Thoracic aorta (tissue), 2 donors: ENCODE data around the gene SPON1. TPM values are rescaled to one million over a fixed set of nuclear protein-coding genes. Genes with fewer than 3 reads are reported as not detected.

Experiments
- ATAC-seq: fragments of 150-250 bp; one replicate; pipeline ENCODE4 v1.8.0; 2017; ENCODE audit warnings: low read depth; ENCODE audit not compliant: insufficient number of reproducible peaks, low FRiP score
- DNase-seq: peaks from one replicate; pipeline ENCODE4 v3.0.0-alpha.2; 2020; ENCODE audit warnings: low spot score
- H3K27ac ChIP-seq, 2 donors: fragments of 200-600 bp; sonication (generic); 1 replicate in 1 of 2; 2 replicates in 1 of 2; pipeline ENCODE4 v1.5.1; 2016; ENCODE audit warnings: mild to moderate bottlenecking in 2 of 2, moderate library complexity in 2 of 2
- H3K27me3 ChIP-seq: fragments of 200-600 bp; sonication (generic); replicated peaks from 2 replicates; pipeline ENCODE4 v1.6.0; 2016; ENCODE audit warnings: mild to moderate bottlenecking; ENCODE audit not compliant: insufficient read depth
- H3K36me3 ChIP-seq: fragments of 200-600 bp; sonication (generic); one replicate; pipeline ENCODE4 v1.5.1; 2016
- H3K4me1 ChIP-seq, 2 donors: fragments of 200-600 bp; sonication (generic); 1 replicate in 1 of 2; 2 replicates in 1 of 2; pipeline versions ENCODE4 v1.5.1 to v1.6.0; 2016; ENCODE audit warnings: low read depth in 2 of 2, mild to moderate bottlenecking in 1 of 2; ENCODE audit not compliant: control insufficient read depth in 1 of 2
- H3K4me3 ChIP-seq: fragments of 200-600 bp; sonication (generic); 2 replicates; pipeline ENCODE4 v1.5.1; 2016; ENCODE audit warnings: mild to moderate bottlenecking
- H3K9me3 ChIP-seq: fragments of 200-600 bp; sonication (generic); 2 replicates; pipeline ENCODE4 v1.5.1; 2016
- total RNA-seq, 2 donors: library from RNA; depleted of rRNA; stranded (reverse); fragments of >200 nt; gene quantifications; one replicate each; pipeline versions ENCODE4 v1.1.0 to v1.2.3, GENCODE V29; 2016
- TF ChIP-seq, protein P1 (sequence below): fragments of 200-600 bp; sonication (generic); IDR thresholded peaks from one replicate; pipeline ENCODE4 v1.5.1; 2019; ENCODE audit warnings: antibody characterized with exemption

SPON1 gene
- total RNA-seq, 2 donors from 2014 or later, result 20.6 to 48.5 TPM

DNA sequence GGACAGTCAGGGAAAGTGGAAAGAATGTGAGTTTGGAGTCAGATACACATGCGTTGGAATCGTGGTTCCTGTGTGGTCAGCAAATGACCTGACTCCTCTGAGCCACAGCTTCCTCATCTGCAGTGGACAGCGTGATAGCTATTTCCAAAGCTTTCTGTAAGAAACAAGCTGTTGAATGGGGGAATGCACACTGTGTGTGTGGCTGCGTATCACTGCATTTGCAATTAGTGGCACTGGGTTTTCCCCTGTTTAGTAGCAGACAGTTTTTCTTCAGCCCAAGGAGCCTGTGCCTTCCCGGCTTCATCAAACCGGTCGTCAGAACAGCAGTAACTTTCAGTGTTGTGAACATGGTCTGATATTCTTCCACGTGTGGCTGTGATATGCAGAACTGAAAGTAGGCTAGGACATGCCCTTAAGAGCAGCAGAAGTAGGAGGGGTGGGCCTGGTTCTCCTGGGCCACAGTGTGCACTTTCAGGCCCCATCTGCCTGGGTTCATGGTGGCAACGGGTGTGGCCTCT lies 275.0 kb downstream of the SPON1 start:
- ATAC-seq, result no peak
- DNase-seq, result no peak
- no peaks in the 10 kb centered on the region for H3K27me3 ChIP-seq
- H3K27ac ChIP-seq, result no peak overlapping the region
- H3K36me3 ChIP-seq, result no peaks in the 10 kb centered on the region
- no peaks in the 10 kb centered on the region for H3K4me1 ChIP-seq
- H3K4me3 ChIP-seq, result no peak overlapping the region
- no peaks in the 10 kb centered on the region for H3K9me3 ChIP-seq
- TF ChIP-seq, protein P1, sequence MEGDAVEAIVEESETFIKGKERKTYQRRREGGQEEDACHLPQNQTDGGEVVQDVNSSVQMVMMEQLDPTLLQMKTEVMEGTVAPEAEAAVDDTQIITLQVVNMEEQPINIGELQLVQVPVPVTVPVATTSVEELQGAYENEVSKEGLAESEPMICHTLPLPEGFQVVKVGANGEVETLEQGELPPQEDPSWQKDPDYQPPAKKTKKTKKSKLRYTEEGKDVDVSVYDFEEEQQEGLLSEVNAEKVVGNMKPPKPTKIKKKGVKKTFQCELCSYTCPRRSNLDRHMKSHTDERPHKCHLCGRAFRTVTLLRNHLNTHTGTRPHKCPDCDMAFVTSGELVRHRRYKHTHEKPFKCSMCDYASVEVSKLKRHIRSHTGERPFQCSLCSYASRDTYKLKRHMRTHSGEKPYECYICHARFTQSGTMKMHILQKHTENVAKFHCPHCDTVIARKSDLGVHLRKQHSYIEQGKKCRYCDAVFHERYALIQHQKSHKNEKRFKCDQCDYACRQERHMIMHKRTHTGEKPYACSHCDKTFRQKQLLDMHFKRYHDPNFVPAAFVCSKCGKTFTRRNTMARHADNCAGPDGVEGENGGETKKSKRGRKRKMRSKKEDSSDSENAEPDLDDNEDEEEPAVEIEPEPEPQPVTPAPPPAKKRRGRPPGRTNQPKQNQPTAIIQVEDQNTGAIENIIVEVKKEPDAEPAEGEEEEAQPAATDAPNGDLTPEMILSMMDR, result no peak

DNA sequence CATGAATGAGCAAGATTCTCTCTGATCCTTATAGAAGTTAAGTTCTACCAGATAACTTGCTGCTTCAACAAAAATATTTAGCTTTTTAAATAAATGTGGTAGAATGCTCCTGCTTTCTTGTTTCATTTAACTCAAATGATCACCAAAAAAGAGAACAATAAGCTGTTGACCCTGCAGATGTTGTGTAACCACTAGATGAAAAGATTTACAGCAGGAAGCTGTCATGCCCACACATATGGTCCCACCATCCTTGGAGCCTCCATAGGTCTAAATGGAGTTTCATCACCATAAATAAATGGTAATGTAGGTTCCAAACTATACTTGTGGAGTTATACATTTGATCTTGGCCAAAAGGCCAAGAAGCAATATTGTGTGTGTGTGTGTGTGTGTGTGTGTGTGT lies 277.7 kb downstream of the SPON1 start:
- Histone ChIP-seq H3K9me3 (no peaks in the 10 kb centered on the region), H3K27ac (no peak overlapping the region), H3K4me1 (no peaks in the 10 kb centered on the region), H3K36me3 (no peaks in the 10 kb centered on the region), H3K27me3 (no peaks in the 10 kb centered on the region), H3K4me3 (no peak overlapping the region)
- DNase-seq (no peak), ATAC-seq (no peak)
- TF ChIP-seq, protein P1, result no peak

GRCh38 chr11:14240951-14241350 lies 278.4 kb downstream of the SPON1 start:
- DNase-seq (no peak), ATAC-seq (no peak)
- H3K36me3 ChIP-seq, result no peaks in the 10 kb centered on the region
- TF ChIP-seq, protein P1, result no peak
- H3K4me1 ChIP-seq, result no peaks in the 10 kb centered on the region
- no peak overlapping the region for H3K4me3 ChIP-seq
- H3K27ac ChIP-seq, result no peak overlapping the region
- H3K9me3 ChIP-seq, result no peaks in the 10 kb centered on the region
- no peaks in the 10 kb centered on the region for H3K27me3 ChIP-seq

DNA sequence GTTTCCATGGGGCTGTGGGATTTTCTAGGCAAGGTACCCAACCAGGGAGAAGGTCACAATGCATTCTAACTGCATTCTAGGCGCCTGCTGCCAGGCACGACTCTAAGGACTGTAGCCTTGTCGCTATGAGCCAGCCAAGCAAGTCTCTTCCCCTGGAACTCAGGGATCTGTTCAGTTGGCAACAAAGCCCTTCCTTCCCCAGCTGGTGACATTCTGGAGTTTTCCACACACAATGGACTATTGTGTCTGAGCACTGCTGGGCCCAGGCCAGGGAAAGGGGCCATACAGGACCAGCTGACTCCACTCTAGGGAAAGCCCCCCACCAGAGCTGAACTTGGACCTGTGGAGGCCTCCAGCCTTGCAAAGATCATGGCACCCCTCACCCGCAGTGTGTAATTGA lies 279.7 kb downstream of the SPON1 start:
- ATAC-seq (no peak), DNase-seq (no peak)
- Histone ChIP-seq H3K27ac (no peak overlapping the region), H3K27me3 (no peaks in the 10 kb centered on the region), H3K4me1 (no peaks in the 10 kb centered on the region), H3K9me3 (no peaks in the 10 kb centered on the region), H3K36me3 (no peaks in the 10 kb centered on the region), H3K4me3 (no peak overlapping the region)
- TF ChIP-seq, protein P1, result no peak

- no peak for ATAC-seq
- Histone ChIP-seq H3K27ac (no peak overlapping the region), H3K4me1 (no peaks in the 10 kb centered on the region), H3K9me3 (no peaks in the 10 kb centered on the region), H3K27me3 (no peaks in the 10 kb centered on the region), H3K4me3 (no peak overlapping the region), H3K36me3 (no peaks in the 10 kb centered on the region)
- TF ChIP-seq, protein P1, result no peak
- no peak for DNase-seq
Observed at GRCh38 chr11:14242733-14243132, 280.2 kb downstream of the SPON1 start.
